Upper lobe of left lung (tissue), 6 donors: Measurements from ENCODE around the gene KCNH8. TPM values are rescaled to one million over a fixed set of nuclear protein-coding genes. Genes with fewer than 3 reads are reported as not detected.

ENCODE experiments used
- ATAC-seq, 2 donors: fragments of 200-7000 bp; cut with Tn5 transposase; one replicate each; pipeline ENCODE4 v1.9.1; 2022; ENCODE audit warnings: mild to moderate bottlenecking in 2 of 2, moderate library complexity in 2 of 2; ENCODE audit not compliant: low FRiP score in 2 of 2
- DNase-seq, 2 donors: peaks; one replicate each; pipeline ENCODE4 v3.0.0-alpha.2; 2019 to 2020
- H3K27ac ChIP-seq, 4 donors: fragments of 200-600 bp; sonication (generic); one replicate each; pipeline ENCODE4 v1.5.1; 2016 to 2019
- H3K27me3 ChIP-seq, 4 donors: fragments of 200-600 bp; sonication (generic); one replicate each; pipeline ENCODE4 v1.5.1; 2017 to 2019
- H3K36me3 ChIP-seq, 4 donors: fragments of 200-600 bp; sonication (generic); one replicate each; pipeline ENCODE4 v1.5.1; 2016 to 2019
- H3K4me1 ChIP-seq, 4 donors: fragments of 200-600 bp; sonication (generic); one replicate each; pipeline ENCODE4 v1.5.1; 2018 to 2019
- H3K4me3 ChIP-seq, 4 donors: fragments of 200-600 bp; sonication (generic); one replicate each; pipeline ENCODE4 v1.5.1; 2017 to 2019; ENCODE audit warnings: mild to moderate bottlenecking in 2 of 4, moderate library complexity in 1 of 4
- H3K9me3 ChIP-seq, 4 donors: fragments of 200-600 bp; sonication (generic); one replicate each; pipeline ENCODE4 v1.5.1; 2018 to 2019
- CTCF ChIP-seq, 6 experiments: fragments of 450-650 bp in 4 of 6; fragments of 200-600 bp in 2 of 6; sonication (generic) in 2 of 6; IDR thresholded peaks; one replicate each; pipeline ENCODE4 v1.5.1; 2016 to 2019; ENCODE audit warnings: antibody characterized with exemption in 6 of 6
- EP300 ChIP-seq, 4 donors: sonication (generic); formaldehyde crosslinking; IDR thresholded peaks; one replicate each; pipeline ENCODE4 v1.5.1; 2017; ENCODE audit warnings: antibody characterized with exemption in 4 of 4, control low read depth in 2 of 4
- POLR2A ChIP-seq, 4 donors: fragments of 450-650 bp; IDR thresholded peaks; one replicate each; pipeline ENCODE4 v1.5.1; 2016 to 2017; ENCODE audit warnings: antibody characterized with exemption in 4 of 4, mild to moderate bottlenecking in 2 of 4
- POLR2AphosphoS5 ChIP-seq, 2 donors: sonication (generic); formaldehyde crosslinking; IDR thresholded peaks; one replicate each; pipeline ENCODE4 v1.5.1; 2017; ENCODE audit warnings: antibody characterized with exemption in 2 of 2
- WGBS, 2 donors: methylation state at CpG; one replicate each; pipeline ENCODE4 v1.1.5; 2017 to 2018; 5-methylcytosine and 5-hydroxymethylcytosine counted together
- total RNA-seq, 6 donors: library from RNA; depleted of rRNA in 4 of 6; stranded (reverse); fragments of >200 nt in 4 of 6; gene quantifications; one replicate each; pipeline versions ENCODE4 v1.1.0 to v1.2.1, GENCODE V29; 2016 to 2021
- donor health status: DM: no; HTN: no; CAD: no; lungs with moderate emphysema.
- donor health status: DM: no; HTN: yes; CAD: no; lungs with severe emphysema.

The KCNH8 gene
- total RNA-seq, 6 donors from 2014 or later, result 0.10 to 0.24 (median 0.13) TPM; not detected in 2

GRCh38 chr3:19106307-19106706 lies 42.0 kb upstream of the KCNH8 start:
- Histone ChIP-seq H3K4me3 (no peak overlapping the region), H3K36me3 (no peaks in the 10 kb centered on the region), H3K9me3 (no peaks in the 10 kb centered on the region), H3K27me3 (no peaks in the 10 kb centered on the region), H3K27ac (no peak overlapping the region), H3K4me1 (no peaks in the 10 kb centered on the region)
- TF ChIP-seq POLR2A (IDR thresholded peaks at IDR 0.05), result no peak
- TF ChIP-seq POLR2AphosphoS5 (IDR thresholded peaks at IDR 0.05), result no peak
- TF ChIP-seq EP300 (IDR thresholded peaks at IDR 0.05), result no peak
- no peak for TF ChIP-seq CTCF (IDR thresholded peaks at IDR 0.05)
- WGBS, 2 donors, result 71 to 100% methylated on average over 1 of the region's 1 CpG
- ATAC-seq, result no peak
- no peak for DNase-seq

GRCh38 chr3:19107719-19108118 lies 40.6 kb upstream of the KCNH8 start:
- DNase-seq, result no peak
- H3K4me3 ChIP-seq, result no peak overlapping the region
- no peaks in the 10 kb centered on the region for H3K4me1 ChIP-seq
- 81% methylated on average over 3 of the region's 3 CpGs; no CpG with 5 or more reads in 1 of the 2 donors for WGBS, 2 donors
- ATAC-seq, result no peak
- TF ChIP-seq EP300 (IDR thresholded peaks at IDR 0.05) (no peak), POLR2A (IDR thresholded peaks at IDR 0.05) (no peak), POLR2AphosphoS5 (IDR thresholded peaks at IDR 0.05) (no peak)
- no peak overlapping the region for H3K27ac ChIP-seq
- no peaks in the 10 kb centered on the region for H3K36me3 ChIP-seq
- no peaks in the 10 kb centered on the region for H3K9me3 ChIP-seq
- no peaks in the 10 kb centered on the region for H3K27me3 ChIP-seq

GRCh38 chr3:19110335-19110895 lies 37.9 kb upstream of the KCNH8 start:
- 90 to 91% methylated on average over 1 of the region's 1 CpG for WGBS, 2 donors
- Histone ChIP-seq H3K4me1 (no peaks in the 10 kb centered on the region), H3K27ac (no peak overlapping the region), H3K36me3 (no peaks in the 10 kb centered on the region), H3K9me3 (no peaks in the 10 kb centered on the region), H3K27me3 (no peaks in the 10 kb centered on the region), H3K4me3 (no peak overlapping the region)
- TF ChIP-seq POLR2AphosphoS5 (IDR thresholded peaks at IDR 0.05) (no peak), CTCF (IDR thresholded peaks at IDR 0.05) (no peak), POLR2A (IDR thresholded peaks at IDR 0.05) (no peak), EP300 (IDR thresholded peaks at IDR 0.05) (no peak)
- no peak for DNase-seq
- ATAC-seq, result no peak

GRCh38 chr3:19114461-19114860 lies 33.8 kb upstream of the KCNH8 start:
- Histone ChIP-seq H3K27me3 (no peaks in the 10 kb centered on the region), H3K9me3 (no peaks in the 10 kb centered on the region), H3K4me1 (no peaks in the 10 kb centered on the region), H3K36me3 (no peaks in the 10 kb centered on the region), H3K27ac (no peak overlapping the region), H3K4me3 (no peak overlapping the region)
- ATAC-seq (no peak), DNase-seq (no peak)
- 65 to 72% methylated on average over 1 of the region's 1 CpG for WGBS, 2 donors
- no peak for TF ChIP-seq CTCF (IDR thresholded peaks at IDR 0.05)
- no peak for TF ChIP-seq EP300 (IDR thresholded peaks at IDR 0.05)
- no peak for TF ChIP-seq POLR2A (IDR thresholded peaks at IDR 0.05)
- no peak for TF ChIP-seq POLR2AphosphoS5 (IDR thresholded peaks at IDR 0.05)

- no peak overlapping the region for H3K27ac ChIP-seq
- ATAC-seq (no peak), DNase-seq (no peak)
- no peaks in the 10 kb centered on the region for H3K36me3 ChIP-seq
- WGBS, 2 donors, result 61 to 74% methylated on average over 2 of the region's 2 CpGs
- H3K27me3 ChIP-seq, result no peaks in the 10 kb centered on the region
- TF ChIP-seq POLR2A (IDR thresholded peaks at IDR 0.05), result no peak
- no peaks in the 10 kb centered on the region for H3K4me1 ChIP-seq
- no peak overlapping the region for H3K4me3 ChIP-seq
- no peaks in the 10 kb centered on the region for H3K9me3 ChIP-seq
Observed at GRCh38 chr3:19116239-19116638, 32.1 kb upstream of the KCNH8 start.

- DNase-seq (no peak), ATAC-seq (no peak)
- TF ChIP-seq EP300 (IDR thresholded peaks at IDR 0.05), result no peak
- no peak for TF ChIP-seq POLR2AphosphoS5 (IDR thresholded peaks at IDR 0.05)
- no peak for TF ChIP-seq CTCF (IDR thresholded peaks at IDR 0.05)
- TF ChIP-seq POLR2A (IDR thresholded peaks at IDR 0.05), result no peak
- H3K9me3 ChIP-seq, result no peaks in the 10 kb centered on the region
- no peaks in the 10 kb centered on the region for H3K36me3 ChIP-seq
- no peaks in the 10 kb centered on the region for H3K4me1 ChIP-seq
- 85 to 97% methylated on average over 1 of the region's 1 CpG for WGBS, 2 donors
- no peak overlapping the region for H3K27ac ChIP-seq
- H3K27me3 ChIP-seq, result no peaks in the 10 kb centered on the region
- no peak overlapping the region for H3K4me3 ChIP-seq
Observed at GRCh38 chr3:19124752-19125151, 23.6 kb upstream of the KCNH8 start.
